ENCODE measurements around the gene PDS5B.

GRCh38 chr13:32682740-32683139 lies 96.5 kb downstream of the PDS5B start:
- TF ChIP-seq GATAD2B (conservative IDR thresholded peaks at IDR 0.05; ENCODE audit: low read depth) = no peak
- TF ChIP-seq NR2F1 (conservative IDR thresholded peaks at IDR 0.05) = no peak
- no peak for TF ChIP-seq CTCF (IDR thresholded peaks at IDR 0.05 in 2 of 3, conservative IDR thresholded peaks at IDR 0.05 in 1 of 3; ENCODE audit: control insufficient read depth in 2 of 3, extremely low read depth in 1 of 3, insufficient read depth in 1 of 3, low read depth in 3 of 3, low read length in 3 of 3)
- TF ChIP-seq HCFC1 (IDR thresholded peaks at IDR 0.05; ENCODE audit: low read length) = no peak
- no peak for TF ChIP-seq ELK1 (IDR thresholded peaks at IDR 0.05; ENCODE audit: low read depth, low read length)

Measured in GM12878 (cell line).